Dermis lymphatic vessel endothelial cell (primary cell): ENCODE data around the gene FEV. TPM values are rescaled to one million over a fixed set of nuclear protein-coding genes. Genes with fewer than 3 reads are reported as not detected.

Experiments
- total RNA-seq: library from RNA; depleted of rRNA; stranded (reverse); fragments of >200 nt; gene quantifications from 2 replicates; pipeline ENCODE4 v1.2.1, GENCODE V29; 2014

FEV gene
- not detected in 2 replicates for total RNA-seq

DNA sequence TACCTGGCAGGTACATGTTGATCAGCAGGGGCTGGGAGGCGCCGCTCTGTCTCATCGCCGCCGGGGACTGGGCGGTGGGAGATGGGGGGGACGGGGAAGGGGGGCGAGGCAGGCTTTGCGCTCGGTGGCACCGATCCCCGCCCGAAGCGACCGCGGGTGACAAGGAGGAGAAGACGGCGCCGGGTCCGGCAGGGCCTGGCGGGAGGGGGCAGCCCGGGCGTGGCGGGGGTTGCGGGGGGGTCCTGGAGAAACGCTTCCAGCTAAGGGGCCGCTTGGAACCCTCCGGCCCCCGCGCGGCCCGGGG, at the start of gene FEV:
Gene FEV (minus strand): TSS at position 164 of the 304 bp plus-strand sequence. CDS start 109 bp downstream, at position 55.

GRCh38 chr2:218993345-218994315, 8.6 kb upstream of the FEV start, which contains the start of gene CRYBA2:
Gene CRYBA2, minus strand, starts transcription at chr2:218993422. Its CDS starts 246 bp downstream, at chr2:218993176.

GRCh38 chr2:218959141-218959731, 25.7 kb downstream of the FEV start, which contains the start of gene CDK5R2:
Gene CDK5R2, plus strand, starts transcription at chr2:218959666. Its CDS starts 155 bp downstream, at chr2:218959821.

Other genes starting within 250 kb of the FEV start
- 8.3 and 12.7 TPM in 2 replicates for gene CYP27A1, start 203.0 kb downstream of the FEV start, total RNA-seq
- not detected in 2 replicates for gene PRKAG3, start 153.4 kb downstream of the FEV start, total RNA-seq
- gene WNT6, start 125.4 kb downstream of the FEV start, total RNA-seq: not detected in 2 replicates
- not detected in 2 replicates for gene WNT10A, start 104.3 kb downstream of the FEV start, total RNA-seq
- not detected in 2 replicates for gene CDK5R2, start 25.5 kb downstream of the FEV start, total RNA-seq
- gene CRYBA2, start 8.2 kb upstream of the FEV start, total RNA-seq: not detected in 2 replicates
- not detected in 2 replicates for gene CFAP65, start 56.3 kb upstream of the FEV start, total RNA-seq
- gene IHH, start 75.7 kb upstream of the FEV start, total RNA-seq: under 0.01 and 0.09 TPM in 2 replicates
- gene NHEJ1, start 175.6 kb upstream of the FEV start, total RNA-seq: 17.4 and 18.0 TPM in 2 replicates
- 0.54 and 1.2 TPM in 2 replicates for gene SLC23A3, start 184.8 kb upstream of the FEV start, total RNA-seq
- 22.7 and 28.3 TPM in 2 replicates for gene CNPPD1, start 191.7 kb upstream of the FEV start, total RNA-seq
- 65.0 and 65.4 TPM in 2 replicates for gene RETREG2, start 193.1 kb upstream of the FEV start, total RNA-seq
- gene ZFAND2B, start 221.6 kb upstream of the FEV start, total RNA-seq: 19.2 and 30.6 TPM in 2 replicates
- 18.7 and 25.5 TPM in 2 replicates for gene ABCB6, start 233.8 kb upstream of the FEV start, total RNA-seq
- gene ATG9A, start 244.5 kb upstream of the FEV start, total RNA-seq: 41.2 and 43.8 TPM in 2 replicates
- 20.5 and 22.2 TPM in 2 replicates for gene ANKZF1, start 244.6 kb upstream of the FEV start, total RNA-seq